ENCODE measurements around the gene YRDC. TPM values are rescaled to one million over a fixed set of nuclear protein-coding genes. Genes with fewer than 3 reads are reported as not detected.

The YRDC gene
- total and polyA plus RNA-seq, 9 of the 15 experiments (the other 6 are each of a cell fraction or from before 2014, with no cell fraction given) = 11.1 to 58.5 (median 49.8) TPM

DNA sequence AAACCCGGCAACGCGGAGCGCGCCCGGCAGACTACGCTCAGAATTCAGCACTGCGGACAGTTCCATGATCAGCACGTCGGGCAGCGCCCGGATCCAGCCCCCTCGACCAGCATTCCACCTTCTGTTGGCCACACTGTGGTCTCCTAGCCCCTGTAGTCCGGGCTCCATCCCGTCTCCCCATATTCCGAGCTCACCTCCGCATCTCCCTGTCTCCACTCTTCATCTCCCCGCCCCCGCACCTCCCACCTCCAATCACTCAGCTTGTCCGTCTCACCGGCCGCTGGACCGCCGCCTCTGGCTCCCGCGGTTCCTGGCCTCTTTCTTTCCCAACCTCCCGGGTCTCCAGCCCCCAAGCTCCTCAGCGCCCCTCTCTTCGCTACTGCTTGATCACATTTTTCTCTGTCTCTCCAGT is 43.6 kb downstream of the YRDC start (continued):
- TF ChIP-seq, protein P1, sequence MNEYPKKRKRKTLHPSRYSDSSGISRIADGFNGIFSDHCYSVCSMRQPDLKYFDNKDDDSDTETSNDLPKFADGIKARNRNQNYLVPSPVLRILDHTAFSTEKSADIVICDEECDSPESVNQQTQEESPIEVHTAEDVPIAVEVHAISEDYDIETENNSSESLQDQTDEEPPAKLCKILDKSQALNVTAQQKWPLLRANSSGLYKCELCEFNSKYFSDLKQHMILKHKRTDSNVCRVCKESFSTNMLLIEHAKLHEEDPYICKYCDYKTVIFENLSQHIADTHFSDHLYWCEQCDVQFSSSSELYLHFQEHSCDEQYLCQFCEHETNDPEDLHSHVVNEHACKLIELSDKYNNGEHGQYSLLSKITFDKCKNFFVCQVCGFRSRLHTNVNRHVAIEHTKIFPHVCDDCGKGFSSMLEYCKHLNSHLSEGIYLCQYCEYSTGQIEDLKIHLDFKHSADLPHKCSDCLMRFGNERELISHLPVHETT (CRISPR knock-in tag; conservative IDR thresholded peaks at IDR 0.05 in 1 of 2, IDR thresholded peaks at IDR 0.05 in 1 of 2) = peak; percentile 89 to 99
- TF ChIP-seq, protein P2, sequence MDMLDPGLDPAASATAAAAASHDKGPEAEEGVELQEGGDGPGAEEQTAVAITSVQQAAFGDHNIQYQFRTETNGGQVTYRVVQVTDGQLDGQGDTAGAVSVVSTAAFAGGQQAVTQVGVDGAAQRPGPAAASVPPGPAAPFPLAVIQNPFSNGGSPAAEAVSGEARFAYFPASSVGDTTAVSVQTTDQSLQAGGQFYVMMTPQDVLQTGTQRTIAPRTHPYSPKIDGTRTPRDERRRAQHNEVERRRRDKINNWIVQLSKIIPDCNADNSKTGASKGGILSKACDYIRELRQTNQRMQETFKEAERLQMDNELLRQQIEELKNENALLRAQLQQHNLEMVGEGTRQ (CRISPR knock-in tag; IDR thresholded peaks at IDR 0.05) = peak; percentile 82
- TF ChIP-seq FUS (optimal IDR thresholded peaks at IDR 0.05; ENCODE audit: low read depth, low read length) (no peak), KDM4B (IDR thresholded peaks at IDR 0.05; ENCODE audit: borderline replicate concordance in 2 of 2, low read depth in 1 of 2) (0 out of 4 replicates have a peak, but pooled peaks of 1 of the 2 experiments have one; percentile 68), FOXK1 (CRISPR knock-in tag; IDR thresholded peaks at IDR 0.05; ENCODE audit: borderline replicate concordance) (peak; percentile 99), ATF2 (CRISPR knock-in tag; IDR thresholded peaks at IDR 0.05) (peak; percentile 96), MAFK (IDR thresholded peaks at IDR 0.05; ENCODE audit: low read length) (no peak), BACH1 (tag; IDR thresholded peaks at IDR 0.05) (peak; percentile 74), STAT6 (CRISPR knock-in tag; IDR thresholded peaks at IDR 0.05) (peak; percentile 68; the same call in 1 of the 2 replicates), ZNF699 (CRISPR knock-in tag; IDR thresholded peaks at IDR 0.05; ENCODE audit: insufficient replicate concordance) (no peak), ETV5 (CRISPR knock-in tag; IDR thresholded peaks at IDR 0.05; ENCODE audit: low read depth) (peak; percentile 98), SPI1 (IDR thresholded peaks at IDR 0.05; ENCODE audit: borderline replicate concordance, low read depth, low read length) (no peak), NEUROD1 (IDR thresholded peaks at IDR 0.05; ENCODE audit: borderline replicate concordance, low read depth, low read length, partially characterized antibody) (peak; percentile 22), KLF13 (tag; IDR thresholded peaks at IDR 0.05; ENCODE audit: borderline replicate concordance, low read depth) (no peak), TEAD4 (IDR thresholded peaks at IDR 0.05; ENCODE audit: low read length) (peak; percentile 35; the same call in 1 of the 2 replicates), TEAD4 (CRISPR knock-in tag; IDR thresholded peaks at IDR 0.05; ENCODE audit: borderline replicate concordance) (peak; percentile 99), SREBF2 (CRISPR knock-in tag; IDR thresholded peaks at IDR 0.05) (peak; percentile 99), XRCC5 (IDR thresholded peaks at IDR 0.05; ENCODE audit: low read depth, low read length) (peak; percentile 75; the same call in 1 of the 2 replicates), RHOXF2B (CRISPR knock-in tag; conservative IDR thresholded peaks at IDR 0.05) (no peak), BRCA1 (IDR thresholded peaks at IDR 0.05) (no peak), BRCA1 (CRISPR knock-in tag; IDR thresholded peaks at IDR 0.05) (peak; percentile 99; the same call in 1 of the 2 replicates)
- TF ChIP-seq, protein P3, sequence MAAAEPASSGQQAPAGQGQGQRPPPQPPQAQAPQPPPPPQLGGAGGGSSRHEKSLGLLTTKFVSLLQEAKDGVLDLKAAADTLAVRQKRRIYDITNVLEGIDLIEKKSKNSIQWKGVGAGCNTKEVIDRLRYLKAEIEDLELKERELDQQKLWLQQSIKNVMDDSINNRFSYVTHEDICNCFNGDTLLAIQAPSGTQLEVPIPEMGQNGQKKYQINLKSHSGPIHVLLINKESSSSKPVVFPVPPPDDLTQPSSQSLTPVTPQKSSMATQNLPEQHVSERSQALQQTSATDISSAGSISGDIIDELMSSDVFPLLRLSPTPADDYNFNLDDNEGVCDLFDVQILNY (CRISPR knock-in tag; IDR thresholded peaks at IDR 0.05) = peak; percentile 99
